H1 (cell line): ENCODE results near the gene ACTA2. TPM values are rescaled to one million over a fixed set of nuclear protein-coding genes. Genes with fewer than 3 reads are reported as not detected.

Experiments
- CTCF ChIA-PET: fragments of 300-600 bp; sonication (Branson Sonifier 250); formaldehyde crosslinking; loops from one replicate; lab custom pipeline; 2021; ENCODE audit not compliant: partially characterized antibody; lab: Charles Lee
- POLR2A ChIA-PET: fragments of 300-600 bp; sonication (Branson Sonifier 250); formaldehyde crosslinking; loops from one replicate; lab custom pipeline; 2021; ENCODE audit warnings: inconsistent platforms; ENCODE audit not compliant: partially characterized antibody; lab: Charles Lee
- DNase-seq, 2 experiments: peaks; one replicate each; pipeline versions ENCODE4 v3.0.0 to v3.0.0-alpha.2; 2010 to 2022; ENCODE audit warnings: low spot score in 2 of 2, low read depth in 1 of 2, mixed read lengths in 1 of 2
- FAIRE-seq: peaks from 2 replicates; lab custom pipeline; 2011; peaks lifted over from hg19 to GRCh38; lab: Jason Lieb, UNC
- H2AFZ ChIP-seq: 2 replicates; pipeline ENCODE4 v1.8.1; 2012; ENCODE audit warnings: low read length, inconsistent platforms
- H2AK5ac ChIP-seq: 2 replicates; pipeline ENCODE4 v1.6.1; 2013; ENCODE audit warnings: low read depth, low read length
- H2BK120ac ChIP-seq: replicated peaks from 2 replicates; pipeline ENCODE3; 2013; ENCODE audit warnings: low read depth, low read length, inconsistent platforms
- H2BK12ac ChIP-seq: 2 replicates; pipeline ENCODE4 v1.6.1; 2013; ENCODE audit warnings: low read depth, low read length
- H2BK15ac ChIP-seq: 2 replicates; pipeline ENCODE4 v1.6.1; 2013; ENCODE audit warnings: low read length
- H2BK20ac ChIP-seq: 2 replicates; pipeline ENCODE4 v1.6.1; 2013; ENCODE audit warnings: low read length
- H2BK5ac ChIP-seq: 2 replicates; pipeline ENCODE4 v1.6.1; 2013; ENCODE audit warnings: low read depth, low read length
- H3K14ac ChIP-seq: 2 replicates; pipeline ENCODE4 v1.6.1; 2013; ENCODE audit warnings: inconsistent platforms; ENCODE audit not compliant: insufficient read length
- H3K18ac ChIP-seq: 2 replicates; pipeline ENCODE4 v1.6.1; 2013; ENCODE audit warnings: low read length; ENCODE audit errors: extremely low read depth
- H3K23ac ChIP-seq: 2 replicates; pipeline ENCODE4 v1.6.1; 2013; ENCODE audit warnings: inconsistent platforms; ENCODE audit not compliant: insufficient read length
- H3K23me2 ChIP-seq: 2 replicates; pipeline ENCODE4 v1.6.1; 2013; ENCODE audit warnings: low read depth, low read length
- H3K27ac ChIP-seq: 2 replicates; pipeline ENCODE4 v1.6.1; 2011; ENCODE audit warnings: low read depth, low read length, inconsistent platforms
- H3K27me3 ChIP-seq, 4 experiments: replicated peaks in 1 of 4; 1 replicate in 1 of 4; 2 replicates in 3 of 4; pipeline versions ENCODE4 v1.6.1 to v1.8.1; 2011 to 2013; ENCODE audit warnings: low read length in 3 of 4, mild to moderate bottlenecking in 3 of 4, inconsistent platforms in 2 of 4, mixed read lengths in 2 of 4, moderate library complexity in 1 of 4; ENCODE audit not compliant: control insufficient read depth in 3 of 4, insufficient read depth in 3 of 4; ENCODE audit errors: extremely low read depth in 1 of 4
- H3K36me3 ChIP-seq, 4 experiments: 2 replicates each; pipeline versions ENCODE4 v1.6.1 to v1.8.1; 2011 to 2013; ENCODE audit warnings: mild to moderate bottlenecking in 4 of 4, low read length in 3 of 4, moderate library complexity in 2 of 4, control low read depth in 1 of 4, inconsistent platforms in 1 of 4; ENCODE audit not compliant: insufficient read depth in 4 of 4, control insufficient read depth in 2 of 4
- H3K4ac ChIP-seq: replicated peaks from 2 replicates; pipeline ENCODE3; 2013; ENCODE audit warnings: low read length, low read depth, mixed read lengths, inconsistent platforms; ENCODE audit not compliant: insufficient read length
- H3K4me1 ChIP-seq, 4 experiments: replicated peaks in 1 of 4; 1 replicate in 1 of 4; 2 replicates in 3 of 4; pipeline versions ENCODE4 v1.6.1 to v1.8.1; 2011 to 2013; ENCODE audit warnings: low read length in 3 of 4, inconsistent platforms in 2 of 4, mixed read lengths in 1 of 4; ENCODE audit not compliant: insufficient read depth in 4 of 4, control insufficient read depth in 3 of 4
- H3K4me2 ChIP-seq, 2 experiments: 2 replicates each; pipeline versions ENCODE4 v1.6.1 to v1.8.1; 2011 to 2013; ENCODE audit warnings: low read depth in 2 of 2, low read length in 2 of 2, control low read depth in 1 of 2, inconsistent platforms in 1 of 2, mild to moderate bottlenecking in 1 of 2; ENCODE audit not compliant: insufficient read depth in 1 of 2
- H3K4me3 ChIP-seq, 4 experiments: fragments of 200-600, 300-600 bp in 1 of 4; sonication (generic), shearing (Covaris generic), sonication (Bioruptor Twin) in 1 of 4; 2 replicates each; pipeline versions ENCODE4 v1.5.1 to v1.8.1; 2011 to 2016; ENCODE audit warnings: low read length in 4 of 4, low read depth in 3 of 4, control low read depth in 2 of 4, inconsistent platforms in 2 of 4, mild to moderate bottlenecking in 2 of 4, mixed read lengths in 1 of 4, moderate library complexity in 1 of 4; ENCODE audit not compliant: insufficient read depth in 2 of 4; ENCODE audit errors: extremely low read depth in 1 of 4
- H3K56ac ChIP-seq: replicated peaks from 2 replicates; pipeline ENCODE3; 2013; ENCODE audit warnings: low read depth, mild to moderate bottlenecking, mixed read lengths, low read length, inconsistent platforms; ENCODE audit not compliant: insufficient read length
- H3K79me1 ChIP-seq: 2 replicates; pipeline ENCODE4 v1.6.1; 2013; ENCODE audit warnings: low read depth, low read length, control low read depth
- H3K79me2 ChIP-seq, 2 experiments: 2 replicates each; pipeline versions ENCODE4 v1.6.1 to v1.8.1; 2012 to 2013; ENCODE audit warnings: low read length in 2 of 2, mild to moderate bottlenecking in 2 of 2, inconsistent platforms in 1 of 2; ENCODE audit not compliant: insufficient read depth in 2 of 2, control insufficient read depth in 1 of 2
- H3K9ac ChIP-seq, 4 experiments: replicated peaks in 1 of 4; 1 replicate in 1 of 4; 2 replicates in 3 of 4; pipeline versions ENCODE4 v1.6.1 to v1.8.1; 2011 to 2013; ENCODE audit warnings: low read depth in 3 of 4, low read length in 3 of 4, control low read depth in 2 of 4, mild to moderate bottlenecking in 2 of 4, moderate library complexity in 2 of 4, inconsistent platforms in 1 of 4; ENCODE audit errors: extremely low read depth in 1 of 4
- H3K9me3 ChIP-seq, 2 experiments: 2 replicates each; pipeline versions ENCODE4 v1.6.1 to v1.8.1; 2012 to 2013; ENCODE audit warnings: mild to moderate bottlenecking in 2 of 2, moderate library complexity in 2 of 2, control low read depth in 1 of 2, inconsistent platforms in 1 of 2, low read depth in 1 of 2, low read length in 1 of 2, mixed read lengths in 1 of 2; ENCODE audit not compliant: insufficient read depth in 2 of 2
- H4K20me1 ChIP-seq, 2 experiments: replicated peaks in 1 of 2; 2 replicates each; pipeline versions ENCODE3 to v1.8.1; 2011 to 2013; ENCODE audit warnings: inconsistent platforms in 2 of 2, low read length in 2 of 2, mild to moderate bottlenecking in 1 of 2; ENCODE audit not compliant: insufficient read depth in 2 of 2, control insufficient read depth in 1 of 2
- H4K5ac ChIP-seq: 2 replicates; pipeline ENCODE4 v1.6.1; 2013; ENCODE audit warnings: low read length, low read depth, mixed read lengths, inconsistent platforms; ENCODE audit not compliant: insufficient read length
- H4K8ac ChIP-seq: 2 replicates; pipeline ENCODE4 v1.8.0; 2013; ENCODE audit warnings: mild to moderate bottlenecking, moderate library complexity, low read length, inconsistent platforms; ENCODE audit not compliant: insufficient read depth; ENCODE audit errors: extremely low read depth
- H4K91ac ChIP-seq: replicated peaks from 2 replicates; pipeline ENCODE3; 2013; ENCODE audit warnings: low read length, mixed read lengths, inconsistent platforms; ENCODE audit not compliant: insufficient read length
- BCL11A ChIP-seq, 2 experiments: IDR thresholded peaks; one replicate each; pipeline ENCODE4 v1.6.1; 2011; ENCODE audit warnings: low read depth in 2 of 2, low read length in 2 of 2, mild to moderate bottlenecking in 2 of 2
- BRCA1 ChIP-seq: IDR thresholded peaks from 2 replicates; pipeline ENCODE4 v1.6.1; 2012; ENCODE audit warnings: low read depth, low read length, improper control_type of control experiment
- CHD2 ChIP-seq: IDR thresholded peaks from 2 replicates; pipeline ENCODE4 v1.6.1; 2012; ENCODE audit warnings: low read length, improper control_type of control experiment
- SP4 ChIP-seq: IDR thresholded peaks from 2 replicates; pipeline ENCODE4 v1.6.1; 2012; ENCODE audit warnings: low read length, inconsistent platforms
- WGBS, 2 experiments: shearing (Covaris generic) in 1 of 2; methylation state at CpG; one replicate each; pipeline versions ENCODE4 v1.1.6 to v1.1.7; 2013 to 2015; ENCODE audit warnings: low lambda C conversion rate in 2 of 2, mixed read lengths in 2 of 2, inconsistent platforms in 1 of 2, low coverage in 1 of 2, missing lambda C conversion rate in 1 of 2; ENCODE audit not compliant: insufficient replicate concordance in 2 of 2, insufficient coverage in 1 of 2, insufficient read length in 1 of 2; ENCODE audit errors: extremely low coverage in 1 of 2, missing lambda C conversion rate in 1 of 2; 5-methylcytosine and 5-hydroxymethylcytosine counted together
- polyA plus RNA-seq, 7 experiments: library from polyadenylated mRNA; depleted of rRNA in 3 of 7; stranded (reverse) in 5 of 7; unstranded in 2 of 7; fragments of >200 nt in 5 of 7; fragments of 200-250 nt in 2 of 7; gene quantifications; 1 replicate in 5 of 7; 2 replicates in 1 of 7; 4 replicates in 1 of 7; pipeline versions ENCODE4 v1.2.1 to v1.2.3, GENCODE V29; 2011 to 2013; ENCODE audit warnings: missing spikeins in 2 of 7, mixed read lengths in 2 of 7
- total RNA-seq: library from RNA; stranded (reverse); fragmentation: NEBNext Ultra II Directional; extraction: Animal tissue kit (Norgen Biotek cat#: 25700); gene quantifications from 2 replicates; pipeline ENCODE4 v1.2.1, GENCODE V29; 2021

The ACTA2 gene
- total and polyA plus RNA-seq, 2 of the 8 experiments (the other 6 are each of a cell fraction or from before 2014, with no cell fraction given), result 3.5 to 8.9 TPM

- Histone ChIP-seq H2AFZ (no peak overlapping the region), H3K27me3 (no peaks in the 10 kb centered on the region), H2AK5ac (no peak overlapping the region), H4K91ac (no peak overlapping the region), H3K79me1 (no peaks in the 10 kb centered on the region), H2BK20ac (no peak overlapping the region), H3K36me3 (no peaks in the 10 kb centered on the region), H3K14ac (no peak overlapping the region), H3K18ac (no peak overlapping the region), H3K9ac (no peak overlapping the region), H3K4ac (no peak overlapping the region), H3K56ac (no peak overlapping the region), H2BK12ac (no peak overlapping the region), H2BK5ac (no peak overlapping the region), H3K23me2 (no peaks in the 10 kb centered on the region), H3K4me2 (no peak overlapping the region), H3K79me2 (no peaks in the 10 kb centered on the region), H3K23ac (no peak overlapping the region), H2BK15ac (no peak overlapping the region), H2BK120ac (no peak overlapping the region), H3K27ac (no peak overlapping the region), H3K4me3 (no peak overlapping the region), H3K9me3 (no peaks in the 10 kb centered on the region), H4K8ac (no peak overlapping the region), H4K5ac (no peak overlapping the region), H3K4me1 (peaks cover 0 to 8% (median 3%) of the 10 kb centered on the region in 4 experiments; a peak in 3 of 7 replicates), H4K20me1 (no peaks in the 10 kb centered on the region)
- CTCF ChIA-PET, result interaction anchor here (0.6 to 9.1 kb wide), 18 partner anchors 8 to 339 kb away, joined by 3 to 279 read pairs (median 8); partner anchors contain the start of gene FAS
- FAIRE-seq, result no peak
- no peak for DNase-seq
- no CpG with 5 or more reads among the region's 1 CpG for WGBS, 2 experiments
- POLR2A ChIA-PET, result no interaction called here
- TF ChIP-seq BRCA1, result no peak
- no peak for TF ChIP-seq SP4
- TF ChIP-seq CHD2, result no peak
- TF ChIP-seq BCL11A (IDR thresholded peaks at IDR 0.05; ENCODE audit: low read depth in 2 of 2, low read length in 2 of 2), result no peak
Measured at GRCh38 chr10:88931548-88931947, 21.0 kb downstream of the ACTA2 start.
